NCI-H1417 treated with DMSO at 0.1 percent for 48 hours (cell line): ENCODE data around the gene CEACAM1.
"Not testable (repeated sequence)": the region's sequence is repeated elsewhere in the genome, so short reads cannot be mapped to it uniquely, and the experiment has no call there.

ENCODE experiments used
- DNase-seq: peaks from one replicate; lab custom pipeline; 2025; lab: John Stamatoyannopoulos, UW

CEACAM1 gene

DNA sequence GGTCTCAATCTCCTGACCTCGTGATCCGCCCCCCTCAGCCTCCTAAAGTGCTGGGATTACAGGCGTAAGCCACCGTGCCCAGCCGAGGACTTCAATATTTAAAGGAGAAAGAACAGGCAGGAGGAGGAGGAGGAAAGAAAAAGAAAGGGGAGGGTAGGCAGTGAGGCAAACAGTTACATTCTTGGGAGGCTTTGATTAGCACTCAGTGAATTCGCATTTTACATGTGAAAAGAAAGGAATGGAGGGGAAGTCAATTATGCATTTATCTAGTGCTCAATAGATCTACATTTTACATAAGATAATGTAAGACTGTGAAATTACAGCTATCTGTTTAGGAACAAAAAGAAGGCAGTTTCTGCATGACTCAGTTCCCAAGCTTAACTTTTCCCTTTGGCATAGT lies 54.6 kb downstream of the CEACAM1 start:
- DNase-seq: no peak

DNA sequence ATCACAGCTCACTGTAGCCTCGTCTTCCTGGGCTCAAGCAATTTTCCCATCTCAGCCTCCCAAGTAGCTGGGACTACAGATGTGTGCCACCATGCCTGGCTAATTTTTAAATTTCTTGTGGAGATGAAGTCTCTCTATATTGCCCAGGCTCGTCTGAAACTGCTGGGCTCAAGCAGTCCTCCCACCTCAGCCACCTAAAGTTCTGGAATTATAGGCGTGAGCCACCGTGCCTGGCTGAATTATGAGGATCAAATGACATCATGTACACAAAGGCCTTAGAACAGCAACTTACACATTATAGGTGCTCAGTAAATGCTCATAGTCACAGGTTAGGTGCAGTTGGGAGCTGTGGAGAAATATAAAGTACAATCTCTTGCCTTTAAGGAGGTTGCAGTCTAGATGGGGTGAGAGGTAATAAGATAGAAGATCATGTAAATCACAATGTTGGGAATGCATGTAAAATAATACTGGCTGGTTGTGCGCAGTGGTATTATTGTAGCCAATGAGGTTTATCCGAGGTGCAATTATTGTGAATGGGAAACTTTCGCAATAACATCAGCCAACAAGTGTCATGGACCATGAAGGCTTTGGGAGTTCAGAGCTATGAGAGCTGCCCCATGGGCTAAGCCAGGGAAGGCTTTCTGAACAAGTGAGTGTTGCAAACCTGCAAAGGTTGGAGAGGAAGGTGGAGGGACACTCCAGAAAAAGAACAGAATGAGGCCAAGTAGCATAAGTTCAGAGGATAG lies 55.7 kb downstream of the CEACAM1 start:
- DNase-seq: no peak

DNA sequence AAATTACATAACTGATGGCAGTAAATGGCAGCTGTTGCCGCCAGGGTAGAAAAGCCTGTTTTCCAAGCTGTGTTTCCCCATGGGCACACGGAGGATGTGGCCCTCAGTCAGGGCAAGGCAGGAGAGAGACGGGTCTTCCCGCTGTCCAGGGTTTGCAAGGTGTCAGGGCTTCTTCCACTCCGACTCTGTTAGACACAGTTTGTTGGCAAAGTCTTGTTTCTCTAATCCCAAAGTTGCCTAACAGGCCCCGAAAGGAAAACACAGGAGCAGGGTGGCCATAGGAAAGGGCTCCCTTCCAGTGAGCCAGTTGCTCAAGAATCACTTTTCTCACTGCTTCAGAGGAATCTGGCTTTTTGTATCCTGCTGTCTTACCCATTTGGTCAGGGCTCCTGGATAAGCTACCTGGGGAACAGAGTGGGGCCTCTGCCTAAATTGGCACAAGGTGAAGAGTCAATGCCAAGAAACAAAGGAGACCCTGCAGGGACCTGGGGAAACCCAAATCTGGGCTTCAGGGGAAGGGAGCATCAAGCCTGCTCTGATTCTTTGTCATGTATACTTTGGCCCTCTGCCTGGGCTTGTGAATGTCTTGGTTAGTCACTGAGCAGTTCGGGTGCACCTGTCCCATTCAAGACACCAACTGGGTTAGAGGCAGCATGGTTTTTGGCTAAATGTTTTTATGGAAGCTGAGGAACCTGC lies 56.6 kb downstream of the CEACAM1 start:
- no peak for DNase-seq

DNA sequence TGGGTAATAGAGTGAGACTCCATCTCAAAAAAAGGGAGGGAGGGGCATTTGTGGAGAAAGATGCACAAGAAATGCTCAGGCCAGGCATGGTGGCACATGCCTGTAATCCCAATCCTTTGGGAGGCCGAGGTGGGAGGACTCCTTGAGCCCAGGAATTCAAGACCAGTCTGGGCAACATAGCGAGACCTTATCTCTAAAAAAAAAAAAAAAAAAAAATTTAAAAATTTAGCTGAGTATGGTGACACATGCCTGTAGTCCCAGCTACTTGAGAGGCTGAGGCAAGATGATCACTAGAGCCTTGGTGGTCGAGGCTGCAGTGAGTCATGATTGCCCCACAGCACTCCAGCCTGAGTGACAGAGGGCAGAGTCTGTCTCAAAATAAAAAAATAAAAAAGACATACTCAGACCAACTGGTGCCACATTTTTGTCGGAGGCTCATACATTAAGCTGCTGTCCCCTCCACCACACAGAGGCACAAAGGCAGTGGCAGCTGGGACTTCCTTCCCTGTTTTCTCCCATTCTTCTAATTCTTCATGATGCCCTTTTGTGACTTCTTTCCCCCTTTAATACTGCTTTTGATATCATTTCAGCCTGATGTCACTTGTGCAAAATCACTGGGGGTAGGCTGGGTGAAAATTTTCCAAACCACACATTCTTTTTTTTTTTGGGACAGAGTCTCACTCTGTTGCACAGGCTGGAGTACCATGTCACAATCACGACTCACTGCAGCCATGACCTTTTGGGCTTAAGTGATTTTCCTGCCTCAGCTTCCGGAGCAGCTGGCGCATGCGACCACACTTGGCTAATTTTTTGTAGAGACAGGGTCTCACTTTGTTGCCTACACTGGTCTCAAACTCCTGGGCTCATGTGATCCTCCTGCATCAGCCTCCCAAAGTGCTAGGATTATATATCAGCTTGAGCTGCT lies 58.7 kb downstream of the CEACAM1 start:
- DNase-seq: no peak

DNA sequence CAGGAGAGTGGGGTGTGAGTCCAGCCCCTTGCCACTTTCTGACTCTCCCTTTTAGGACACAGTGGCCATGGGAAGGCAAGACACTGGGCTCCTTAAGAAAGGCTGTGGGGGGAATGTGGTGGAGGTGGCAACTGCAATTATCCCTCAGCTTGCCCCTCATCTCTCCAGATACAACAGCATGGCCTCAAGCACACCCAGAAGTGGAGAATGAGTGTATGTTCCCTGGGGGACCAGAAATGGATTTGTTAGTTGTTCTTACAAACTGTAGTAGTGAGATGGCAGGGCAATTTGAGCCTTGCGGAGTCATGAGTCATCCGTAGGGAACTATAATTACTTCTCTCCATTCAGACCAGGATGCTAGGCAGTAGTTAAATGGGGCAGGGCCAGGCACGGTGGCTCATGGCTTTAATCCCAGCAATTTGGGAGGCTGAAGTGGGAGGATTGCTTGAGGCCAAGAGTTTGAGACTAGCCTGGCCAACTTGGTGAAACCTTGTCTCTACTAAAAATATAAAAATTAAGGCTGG lies 59.9 kb downstream of the CEACAM1 start:
- no peak for DNase-seq

DNA sequence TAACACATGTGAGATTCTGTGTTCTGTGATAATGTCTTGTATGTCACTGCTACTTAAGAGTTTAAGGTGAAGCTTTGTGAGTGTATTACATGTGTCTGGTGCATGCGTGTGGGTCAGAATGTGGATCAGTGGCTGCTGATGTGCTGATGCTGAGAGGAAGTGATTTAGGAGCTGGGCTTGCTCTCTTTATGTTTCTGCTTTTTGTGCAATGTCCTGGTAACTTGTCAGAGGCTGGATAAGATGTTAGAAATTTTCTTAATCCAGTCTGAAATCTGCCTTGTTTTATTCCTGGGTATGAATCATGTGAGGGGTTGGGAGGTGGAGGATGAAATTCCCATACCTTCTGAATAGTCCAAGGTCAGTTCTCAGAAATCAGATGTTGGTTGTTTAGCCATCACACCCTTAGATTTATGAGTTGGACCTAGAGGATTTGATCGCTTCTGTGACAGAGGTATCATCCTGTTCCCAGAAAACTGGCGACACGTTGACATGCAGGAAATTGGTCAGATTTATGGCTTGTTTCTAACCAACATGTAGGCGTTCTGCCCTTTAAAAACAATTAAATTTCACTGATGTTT lies 61.0 kb downstream of the CEACAM1 start:
- no peak for DNase-seq

DNA sequence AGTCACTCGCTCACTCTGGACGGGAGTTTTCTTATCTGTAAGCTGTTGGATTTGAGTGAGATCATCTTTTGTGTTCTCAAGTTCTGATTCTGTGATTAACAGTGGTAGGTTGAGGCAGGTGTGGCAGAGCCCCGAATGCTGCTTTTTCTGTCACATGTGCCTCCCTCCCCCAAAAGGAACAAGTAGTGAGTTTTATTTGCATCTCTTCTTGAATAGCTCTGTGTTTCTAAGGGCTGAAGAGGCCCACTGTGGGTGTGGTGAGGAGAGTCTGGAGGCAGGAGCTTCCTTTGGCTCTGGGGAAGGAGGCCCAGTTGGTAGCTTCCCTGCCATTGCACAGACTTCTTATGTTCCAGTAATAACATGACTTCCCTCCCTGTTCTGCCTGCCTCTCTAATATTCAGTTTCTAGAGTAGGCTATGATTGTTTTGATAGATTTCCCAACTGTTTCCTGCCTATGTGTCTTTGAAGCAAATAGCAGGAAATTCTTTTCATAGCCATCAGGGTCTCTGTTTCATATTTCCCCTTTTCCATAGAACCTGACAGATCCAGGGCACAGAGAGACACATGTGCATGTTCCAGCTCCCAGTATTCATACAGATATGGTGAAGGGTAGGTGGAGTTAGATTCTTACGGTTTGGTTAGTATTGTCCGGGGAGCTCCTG lies 61.6 kb downstream of the CEACAM1 start:
- DNase-seq: no peak

DNA sequence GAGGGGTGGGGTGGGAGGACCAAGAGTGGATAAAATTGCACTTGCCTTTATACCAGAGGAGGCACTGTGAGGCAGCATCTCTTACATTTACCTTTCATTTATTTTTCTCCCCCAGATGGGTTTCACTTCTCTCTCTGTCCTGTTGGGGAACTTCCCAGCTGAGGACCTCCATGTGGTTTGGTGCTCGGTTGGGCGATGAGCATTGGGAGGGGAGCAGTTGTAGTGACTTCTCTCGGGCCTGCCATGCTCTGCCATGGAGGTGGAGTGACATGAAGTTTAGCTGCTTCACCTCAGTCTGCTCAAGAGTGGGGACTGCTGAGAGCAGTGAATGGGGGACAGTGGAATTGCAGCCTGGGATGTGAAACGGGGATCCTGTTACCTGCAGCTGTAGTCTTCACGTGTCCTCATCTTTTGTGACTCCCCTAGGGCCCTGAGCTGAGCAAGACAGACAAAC lies 62.4 kb downstream of the CEACAM1 start:
- DNase-seq: no peak

DNA sequence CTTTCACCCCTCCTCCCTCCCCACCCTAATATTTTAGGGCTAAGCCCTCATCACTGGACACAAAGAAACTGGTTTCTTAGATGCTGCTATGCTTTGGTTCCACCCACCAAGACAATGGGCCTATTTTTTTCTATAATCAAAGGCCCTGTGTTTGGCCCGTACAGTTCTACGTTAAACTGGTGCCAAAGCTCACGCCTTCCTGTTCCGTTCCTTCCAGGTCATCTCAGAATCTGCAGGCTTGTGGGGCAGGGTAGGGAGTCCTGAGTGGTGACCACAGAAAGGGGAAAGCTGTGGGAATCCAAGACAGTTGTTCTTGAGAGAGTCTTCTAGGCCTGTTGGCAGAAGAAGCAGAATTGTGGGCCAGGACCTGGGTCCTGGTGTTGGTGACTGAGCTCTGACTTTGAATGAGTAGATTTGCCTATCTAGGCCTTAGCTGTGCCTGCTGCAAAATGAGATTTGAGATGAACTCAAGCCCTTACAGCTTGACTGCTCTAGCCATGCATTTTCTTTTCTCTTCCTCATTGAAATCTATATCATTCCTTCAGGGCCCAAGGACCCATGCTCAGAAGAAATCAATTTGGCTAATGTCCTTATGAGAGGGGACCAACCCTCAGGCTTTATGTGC lies 66.5 kb downstream of the CEACAM1 start:
- no peak for DNase-seq

DNA sequence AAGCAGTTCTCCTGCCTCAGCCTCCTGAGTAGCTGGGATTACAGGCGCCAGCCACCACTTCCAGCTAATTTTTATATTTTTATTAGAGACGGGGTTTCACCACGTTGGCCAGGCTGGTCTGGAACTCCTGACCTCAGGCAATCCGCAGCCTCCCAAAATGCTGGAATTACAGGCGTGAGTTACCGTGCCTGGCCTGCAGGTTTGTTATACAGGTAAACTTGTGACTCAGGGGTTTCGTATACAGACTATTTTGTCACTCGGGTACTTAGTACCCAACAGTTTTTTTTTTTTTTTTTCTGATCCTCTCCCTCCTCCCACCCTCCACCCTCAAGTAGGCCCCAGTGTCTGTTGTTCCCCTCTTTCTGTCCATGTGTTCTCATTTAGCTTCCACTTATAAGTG lies 67.0 kb downstream of the CEACAM1 start:
- DNase-seq: not testable (repeated sequence)

DNA sequence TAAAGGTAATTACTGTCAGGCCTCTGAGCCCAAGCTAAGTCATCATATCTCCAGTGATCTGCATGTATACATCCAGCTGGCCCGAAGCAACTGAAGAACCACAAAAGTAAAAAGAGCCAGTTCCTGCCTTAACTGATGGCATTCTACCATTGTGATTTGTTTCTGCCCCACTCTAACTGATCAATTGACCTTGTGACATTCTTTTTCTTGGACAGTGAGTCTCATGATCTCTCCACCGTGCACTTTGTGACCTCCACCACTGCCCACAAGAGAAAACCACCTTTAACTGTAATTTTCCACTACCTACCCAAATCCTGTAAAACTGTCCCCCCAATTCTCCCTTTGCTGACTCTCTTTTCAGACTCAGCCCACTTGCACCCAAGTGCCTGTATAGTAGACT lies 68.4 kb downstream of the CEACAM1 start:
- no peak for DNase-seq
